GM12891 (cell line): Measurements from ENCODE around the gene AATK.

Experiments
- PAX5 ChIP-seq: IDR thresholded peaks from 2 replicates; pipeline ENCODE4 v1.6.1; 2011; ENCODE audit warnings: low read length, moderate library complexity, mild to moderate bottlenecking; ENCODE audit not compliant: insufficient read depth, severe bottlenecking
- POLR2A ChIP-seq: IDR thresholded peaks from 2 replicates; pipeline ENCODE4 v1.6.1; 2011; ENCODE audit warnings: low read depth, low read length, control low read depth
- POLR2AphosphoS5 ChIP-seq: IDR thresholded peaks from 2 replicates; pipeline ENCODE4 v1.6.1; 2011; ENCODE audit warnings: low read depth, low read length, control low read depth
- POU2F2 ChIP-seq: IDR thresholded peaks from 2 replicates; pipeline ENCODE4 v1.6.1; 2011; ENCODE audit warnings: low read depth, mild to moderate bottlenecking, control low read depth, low read length, moderate library complexity
- SPI1 ChIP-seq: IDR thresholded peaks from 2 replicates; pipeline ENCODE4 v1.6.1; 2011; ENCODE audit warnings: low read depth, low read length, control low read depth
- TAF1 ChIP-seq: IDR thresholded peaks from 2 replicates; pipeline ENCODE4 v1.6.1; 2011; ENCODE audit warnings: low read depth, low read length, control low read depth

- TF ChIP-seq SPI1 (no peak), POLR2A (no peak), POLR2AphosphoS5 (no peak), TAF1 (no peak), POU2F2 (no peak), PAX5 (no peak)
Measured at GRCh38 chr17:81184555-81184954, 18.5 kb upstream of the AATK start.
